Endothelial cell (in vitro differentiated cells): ENCODE data around the gene CACNG8. TPM values are rescaled to one million over a fixed set of nuclear protein-coding genes. Genes with fewer than 3 reads are reported as not detected.

Experiments used
- DNase-seq: peaks from one replicate; pipeline ENCODE4 v3.0.0; 2021; ENCODE audit warnings: low spot score
- H3K27ac Mint-ChIP-seq: one replicate; pipeline ENCODE4 v1.8.0; 2021; ENCODE audit warnings: mixed read lengths, inconsistent platforms; ENCODE audit not compliant: unreplicated experiment
- H3K27me3 Mint-ChIP-seq: one replicate; pipeline ENCODE4 v1.8.0; 2021; ENCODE audit warnings: mild to moderate bottlenecking, moderate library complexity, mixed read lengths, inconsistent platforms; ENCODE audit not compliant: unreplicated experiment
- H3K36me3 Mint-ChIP-seq: one replicate; pipeline ENCODE4 v1.8.0; 2021; ENCODE audit warnings: mild to moderate bottlenecking, low read depth, mixed read lengths, inconsistent platforms; ENCODE audit not compliant: unreplicated experiment
- H3K4me1 Mint-ChIP-seq: one replicate; pipeline ENCODE4 v1.8.0; 2021; ENCODE audit warnings: mild to moderate bottlenecking, mixed read lengths, inconsistent platforms; ENCODE audit not compliant: unreplicated experiment
- H3K4me3 Mint-ChIP-seq: one replicate; pipeline ENCODE4 v1.8.0; 2021; ENCODE audit warnings: mild to moderate bottlenecking, mixed read lengths, inconsistent platforms; ENCODE audit not compliant: unreplicated experiment
- H3K9me3 Mint-ChIP-seq: one replicate; pipeline ENCODE4 v1.8.0; 2021; ENCODE audit warnings: mixed read lengths, inconsistent platforms; ENCODE audit not compliant: unreplicated experiment
- CTCF ChIP-seq: fragments of 200-600 bp; sonication (generic); IDR thresholded peaks from one replicate; pipeline ENCODE4 v1.5.0; 2021; ENCODE audit warnings: antibody characterized with exemption; ENCODE audit not compliant: unreplicated experiment
- total RNA-seq: library from RNA; stranded (reverse); fragmentation: NEBNext Ultra II Directional; extraction: Animal tissue kit (Norgen Biotek cat#: 25700); gene quantifications from one replicate; pipeline ENCODE4 v1.2.1, GENCODE V29; 2021; ENCODE audit not compliant: unreplicated experiment

Gene CACNG8
- total RNA-seq, 1 donor from 2014 or later: 12.9 TPM

- no peak for DNase-seq
- Mint-ChIP-seq H3K36me3 (no peaks in the 10 kb centered on the region), H3K27ac (no peak overlapping the region), H3K4me3 (no peak overlapping the region), H3K4me1 (peaks cover 13% of the 10 kb centered on the region), H3K9me3 (no peaks in the 10 kb centered on the region), H3K27me3 (peaks cover 8% of the 10 kb centered on the region)
- TF ChIP-seq CTCF: no peak
Measured at GRCh38 chr19:53998223-53998622, 35.5 kb downstream of the CACNG8 start.

- Mint-ChIP-seq H3K9me3 (no peaks in the 10 kb centered on the region), H3K4me1 (no peaks in the 10 kb centered on the region), H3K27ac (no peak overlapping the region), H3K36me3 (no peaks in the 10 kb centered on the region), H3K4me3 (no peak overlapping the region), H3K27me3 (peaks cover 3% of the 10 kb centered on the region)
- no peak for TF ChIP-seq CTCF
- no peak for DNase-seq
Measured at GRCh38 chr19:53999694-54000093, 37.0 kb downstream of the CACNG8 start.

GRCh38 chr19:54001496-54001895 lies 38.8 kb downstream of the CACNG8 start:
- Mint-ChIP-seq H3K27ac (no peak overlapping the region), H3K4me3 (no peak overlapping the region), H3K4me1 (no peaks in the 10 kb centered on the region), H3K36me3 (no peaks in the 10 kb centered on the region), H3K9me3 (no peaks in the 10 kb centered on the region), H3K27me3 (peaks cover 3% of the 10 kb centered on the region)
- TF ChIP-seq CTCF: no peak
- no peak for DNase-seq

GRCh38 chr19:54002495-54003315 lies 40.0 kb downstream of the CACNG8 start:
- DNase-seq: no peak
- Mint-ChIP-seq H3K9me3 (no peaks in the 10 kb centered on the region), H3K4me1 (no peaks in the 10 kb centered on the region), H3K36me3 (no peaks in the 10 kb centered on the region), H3K27me3 (peaks cover 3% of the 10 kb centered on the region), H3K27ac (no peak overlapping the region), H3K4me3 (no peak overlapping the region)
- TF ChIP-seq CTCF: no peak

GRCh38 chr19:54009440-54009839 lies 46.7 kb downstream of the CACNG8 start:
- no peak for DNase-seq
- no peaks in the 10 kb centered on the region for H3K36me3 Mint-ChIP-seq
- no peak overlapping the region for H3K27ac Mint-ChIP-seq
- no peak for TF ChIP-seq CTCF
- H3K9me3 Mint-ChIP-seq: no peaks in the 10 kb centered on the region
- H3K27me3 Mint-ChIP-seq: peaks cover 4% of the 10 kb centered on the region
- H3K4me1 Mint-ChIP-seq: peaks cover 3% of the 10 kb centered on the region
- no peak overlapping the region for H3K4me3 Mint-ChIP-seq
